Measurements from ENCODE around the gene KHDRBS2.

The KHDRBS2 gene

DNA sequence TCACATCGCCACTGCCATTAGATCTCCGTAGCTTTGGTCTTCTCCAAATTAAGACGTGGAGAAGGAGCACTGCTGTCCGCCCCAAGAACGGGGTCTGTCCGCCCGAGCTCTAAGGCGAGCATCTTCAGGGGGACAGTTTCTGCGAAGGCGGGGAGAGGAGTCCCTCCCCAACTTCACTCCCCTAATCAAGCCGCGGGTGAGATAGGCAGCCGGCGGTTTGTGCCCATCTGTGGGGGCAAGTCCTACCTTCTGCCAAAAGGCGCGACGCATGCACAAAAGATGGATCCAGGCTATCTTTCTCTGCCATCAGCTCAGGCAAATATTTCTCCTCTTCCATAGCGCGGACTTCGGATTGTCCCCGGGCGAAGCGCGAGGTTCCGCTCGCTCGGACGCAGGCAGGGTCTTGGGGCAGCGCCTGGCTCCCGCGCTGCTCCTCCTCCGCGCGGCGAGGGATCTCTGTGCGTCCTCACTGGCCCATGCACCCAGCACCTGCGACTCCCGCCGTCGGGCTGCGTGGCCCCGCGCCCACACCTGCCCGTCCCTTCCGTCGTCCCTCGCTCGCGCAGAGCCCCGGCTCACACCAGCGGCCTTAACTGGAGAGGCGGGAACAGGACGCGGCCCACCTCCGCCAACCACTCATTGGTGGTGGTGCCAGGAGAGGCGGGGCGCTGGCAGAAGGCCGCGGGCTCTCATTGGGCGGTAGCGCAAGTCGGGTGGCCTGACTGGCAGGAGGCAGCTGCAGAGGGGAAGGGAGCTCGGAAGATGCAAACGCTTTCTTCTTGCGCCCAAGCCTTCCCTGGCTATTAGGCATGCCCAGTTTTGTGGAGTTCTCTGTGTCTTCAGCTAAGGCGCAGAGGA lies at the start of gene KHDRBS2:
TSS of gene KHDRBS2 (minus strand) at position 614 of the 858 bp plus-strand sequence.
- Histone ChIP-seq H3K4me3 (ENCODE audit: low read length) (no peak within 1 kb of the TSS), H3K36me3 (ENCODE audit: control insufficient read depth, insufficient read depth, low read length) (no peaks in the 10 kb centered on the region), H3K9me3 (ENCODE audit: control insufficient read depth, low read length) (no peaks in the 10 kb centered on the region), H3K4me1 (ENCODE audit: control insufficient read depth, insufficient read depth, low read length) (no peaks in the 10 kb centered on the region), H3K9ac (ENCODE audit: low read length) (no peak within 1 kb of the TSS), H3K27me3 (ENCODE audit: control insufficient read depth, insufficient read depth, low read length) (peaks cover 8% of the 10 kb centered on the region)

DNA sequence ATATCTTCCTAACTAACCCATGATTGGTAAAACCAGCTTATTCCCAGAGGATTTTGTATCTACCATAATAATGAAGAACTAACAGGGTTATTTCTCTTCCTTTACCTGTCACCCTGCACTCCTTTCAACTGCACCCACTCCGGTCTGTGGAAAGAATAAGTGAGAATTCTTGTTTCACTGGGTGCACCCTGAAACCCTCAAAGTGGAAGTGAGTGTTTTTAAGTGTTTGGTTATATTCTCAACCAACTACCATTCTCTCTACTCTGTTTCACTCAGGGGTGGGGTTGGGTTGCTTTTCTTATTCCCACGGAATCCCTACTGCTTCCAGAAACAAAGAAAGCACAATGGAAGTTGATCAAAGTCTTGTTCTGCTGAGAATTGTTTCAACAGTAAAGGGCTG lies 42.6 kb upstream of the KHDRBS2 start:
- H3K36me3 ChIP-seq (ENCODE audit: control insufficient read depth, insufficient read depth, low read length): no peaks in the 10 kb centered on the region

DNA sequence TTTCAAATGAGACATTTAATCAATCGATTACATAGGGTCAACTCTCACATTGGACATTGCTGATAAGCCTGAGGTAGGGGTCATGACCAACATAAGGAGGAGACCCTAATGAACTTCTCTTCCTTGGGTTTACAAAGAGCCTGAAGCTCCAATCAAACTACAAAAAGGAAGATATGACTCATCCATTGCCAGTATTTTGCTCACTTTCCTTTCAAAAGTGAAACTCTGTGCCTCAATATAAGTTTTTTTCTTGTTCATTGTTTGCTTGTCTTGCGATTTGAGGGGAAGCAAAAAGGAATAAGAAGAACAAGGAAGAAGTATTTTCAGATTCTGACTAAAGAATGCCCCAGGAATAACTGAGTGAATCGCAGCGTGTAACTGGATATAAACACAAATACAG lies 38.8 kb upstream of the KHDRBS2 start:
- no peaks in the 10 kb centered on the region for H3K9me3 ChIP-seq (ENCODE audit: control insufficient read depth, low read length)
- H3K27me3 ChIP-seq (ENCODE audit: control insufficient read depth, insufficient read depth, low read length): no peaks in the 10 kb centered on the region
- no peak overlapping the region for H3K4me3 ChIP-seq (ENCODE audit: low read length)
- H3K9ac ChIP-seq (ENCODE audit: low read length): no peak overlapping the region
- H3K4me1 ChIP-seq (ENCODE audit: control insufficient read depth, insufficient read depth, low read length): no peaks in the 10 kb centered on the region
- no peaks in the 10 kb centered on the region for H3K36me3 ChIP-seq (ENCODE audit: control insufficient read depth, insufficient read depth, low read length)

More for the DNA sequence above, 42.6 kb upstream of the KHDRBS2 start:
- Histone ChIP-seq H3K9me3 (ENCODE audit: control insufficient read depth, low read length) (no peaks in the 10 kb centered on the region), H3K9ac (ENCODE audit: low read length) (no peak overlapping the region), H3K27me3 (ENCODE audit: control insufficient read depth, insufficient read depth, low read length) (no peaks in the 10 kb centered on the region), H3K4me1 (ENCODE audit: control insufficient read depth, insufficient read depth, low read length) (no peaks in the 10 kb centered on the region), H3K4me3 (ENCODE audit: low read length) (no peak overlapping the region)

DNA sequence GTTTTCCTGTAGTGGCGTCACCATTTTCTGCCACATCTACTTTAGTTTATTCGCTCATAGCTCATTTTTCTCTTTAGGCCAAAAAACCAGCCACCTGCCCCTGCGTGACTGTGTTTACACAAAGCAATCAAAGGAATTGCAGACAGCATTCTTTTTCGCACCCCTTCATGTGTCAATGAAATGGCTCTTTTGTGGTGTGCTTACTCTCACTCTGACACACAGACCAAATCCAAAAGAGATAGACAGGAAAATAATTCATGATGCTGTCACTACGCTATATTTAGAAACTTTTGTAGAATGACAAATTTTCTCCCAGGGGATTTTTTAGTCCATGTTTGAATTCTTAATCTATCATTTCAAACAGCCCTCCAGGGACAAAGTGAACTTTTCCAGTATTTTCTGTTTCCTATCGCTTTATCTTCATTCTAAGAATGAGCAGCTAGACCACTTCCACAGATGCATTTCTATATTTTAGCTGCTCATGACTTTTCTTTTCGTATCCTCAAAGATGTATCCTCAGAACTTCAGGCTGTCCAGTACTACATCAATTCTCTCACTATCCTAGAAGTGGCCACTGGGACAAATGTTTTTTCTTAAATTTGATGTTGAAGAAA lies 37.9 kb upstream of the KHDRBS2 start:
- no peaks in the 10 kb centered on the region for H3K36me3 ChIP-seq (ENCODE audit: control insufficient read depth, insufficient read depth, low read length)
- H3K27me3 ChIP-seq (ENCODE audit: control insufficient read depth, insufficient read depth, low read length): no peaks in the 10 kb centered on the region
- H3K4me1 ChIP-seq (ENCODE audit: control insufficient read depth, insufficient read depth, low read length): no peaks in the 10 kb centered on the region
- H3K9me3 ChIP-seq (ENCODE audit: control insufficient read depth, low read length): no peaks in the 10 kb centered on the region
- H3K4me3 ChIP-seq (ENCODE audit: low read length): no peak overlapping the region
- H3K9ac ChIP-seq (ENCODE audit: low read length): no peak overlapping the region

DNA sequence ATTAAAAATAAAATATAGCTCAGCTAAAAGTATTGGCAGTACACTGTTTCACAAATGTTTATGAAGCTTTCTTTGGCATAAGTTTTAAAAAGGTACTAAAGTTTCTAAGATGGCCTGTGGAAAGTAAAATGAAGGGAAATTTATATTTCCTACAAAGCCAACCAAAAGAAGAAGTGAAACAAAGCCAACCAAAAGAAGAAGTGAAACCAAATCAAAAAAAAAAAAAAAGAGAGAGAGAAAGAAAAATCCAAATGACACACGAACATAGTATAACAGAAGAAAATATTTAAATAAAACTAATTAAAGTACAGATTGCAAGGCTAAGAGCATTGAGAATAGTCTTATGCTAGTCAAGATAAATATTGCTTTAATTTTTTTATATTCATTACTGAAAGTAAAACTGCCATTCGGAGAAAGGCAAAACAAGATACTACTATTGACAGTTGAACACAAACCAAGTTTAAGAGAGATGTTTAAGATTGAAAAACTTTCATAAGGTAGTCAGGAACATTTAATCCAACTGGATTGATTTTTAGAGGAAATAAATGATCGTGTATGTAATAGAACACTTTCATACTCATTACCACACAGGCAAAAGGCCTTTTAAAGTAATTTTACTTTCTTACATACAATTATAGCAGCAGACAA lies 12.8 kb upstream of the KHDRBS2 start:
- no peaks in the 10 kb centered on the region for H3K27me3 ChIP-seq (ENCODE audit: control insufficient read depth, insufficient read depth, low read length)
- no peak overlapping the region for H3K4me3 ChIP-seq (ENCODE audit: low read length)
- no peaks in the 10 kb centered on the region for H3K4me1 ChIP-seq (ENCODE audit: control insufficient read depth, insufficient read depth, low read length)
- H3K9me3 ChIP-seq (ENCODE audit: control insufficient read depth, low read length): no peaks in the 10 kb centered on the region
- H3K9ac ChIP-seq (ENCODE audit: low read length): no peak overlapping the region
- H3K36me3 ChIP-seq (ENCODE audit: control insufficient read depth, insufficient read depth, low read length): no peaks in the 10 kb centered on the region

DNA sequence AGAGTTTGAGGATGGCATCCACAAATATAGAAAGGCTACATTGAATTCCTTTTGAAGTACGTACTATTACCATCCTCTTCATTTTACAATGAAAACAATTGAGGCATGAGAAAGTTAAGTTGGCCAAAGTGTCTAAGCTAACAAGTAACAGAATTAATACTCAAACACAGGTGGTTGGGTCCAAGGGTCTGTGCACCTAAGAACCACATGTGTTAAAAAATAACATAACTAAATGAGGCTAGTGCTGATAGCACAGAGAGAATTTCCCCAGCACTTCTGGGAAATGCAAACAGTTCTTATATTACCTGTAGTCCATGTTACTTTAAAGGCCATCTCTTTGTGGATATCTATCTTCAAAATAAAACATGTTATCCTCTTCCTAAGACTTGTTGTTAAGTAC lies 10.5 kb upstream of the KHDRBS2 start:
- Histone ChIP-seq H3K4me3 (ENCODE audit: low read length) (no peak overlapping the region), H3K9ac (ENCODE audit: low read length) (no peak overlapping the region), H3K4me1 (ENCODE audit: control insufficient read depth, insufficient read depth, low read length) (no peaks in the 10 kb centered on the region), H3K27me3 (ENCODE audit: control insufficient read depth, insufficient read depth, low read length) (no peaks in the 10 kb centered on the region), H3K36me3 (ENCODE audit: control insufficient read depth, insufficient read depth, low read length) (no peaks in the 10 kb centered on the region), H3K9me3 (ENCODE audit: control insufficient read depth, low read length) (no peaks in the 10 kb centered on the region)

DNA sequence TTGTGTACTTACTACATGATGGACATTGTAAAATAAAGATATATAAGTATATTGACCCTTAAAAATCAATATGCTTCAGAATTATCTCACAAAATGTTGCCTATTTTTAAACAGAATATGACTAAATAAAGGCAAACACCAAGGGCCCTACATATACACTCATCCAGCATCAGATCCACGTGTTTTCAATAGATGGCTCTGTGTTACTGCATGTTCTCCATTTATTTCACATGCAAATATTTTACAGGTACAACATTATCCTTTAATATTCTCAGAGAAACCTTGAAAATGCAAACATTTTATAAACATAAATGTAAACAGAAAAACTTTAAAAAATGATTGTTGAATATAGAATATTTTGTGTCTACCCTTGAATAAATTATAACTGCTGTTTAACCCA lies 2.9 kb upstream of the KHDRBS2 start:
- Histone ChIP-seq H3K4me1 (ENCODE audit: control insufficient read depth, insufficient read depth, low read length) (no peaks in the 10 kb centered on the region), H3K9ac (ENCODE audit: low read length) (no peak overlapping the region), H3K9me3 (ENCODE audit: control insufficient read depth, low read length) (no peaks in the 10 kb centered on the region), H3K27me3 (ENCODE audit: control insufficient read depth, insufficient read depth, low read length) (peaks cover 8% of the 10 kb centered on the region), H3K4me3 (ENCODE audit: low read length) (no peak overlapping the region), H3K36me3 (ENCODE audit: control insufficient read depth, insufficient read depth, low read length) (no peaks in the 10 kb centered on the region)

DNA sequence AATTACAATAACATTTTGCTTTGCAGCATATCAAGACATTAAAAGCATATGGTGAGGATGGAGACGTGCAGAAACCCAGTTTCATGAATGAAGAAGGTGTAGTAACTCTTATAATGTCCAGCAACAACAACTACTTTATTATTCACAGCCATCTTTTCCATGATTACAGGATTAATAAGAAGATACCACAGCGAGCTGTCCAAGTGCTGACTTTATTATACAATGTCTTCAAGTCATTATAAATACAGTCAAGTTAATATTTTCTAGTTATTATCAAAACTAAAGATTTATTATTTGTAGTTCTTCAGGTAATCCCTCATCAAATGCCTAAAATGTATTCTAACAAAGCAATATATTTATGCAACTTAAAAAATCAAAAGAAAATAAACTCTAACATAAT lies 2.5 kb upstream of the KHDRBS2 start:
- Histone ChIP-seq H3K9me3 (ENCODE audit: control insufficient read depth, low read length) (no peaks in the 10 kb centered on the region), H3K36me3 (ENCODE audit: control insufficient read depth, insufficient read depth, low read length) (no peaks in the 10 kb centered on the region), H3K4me3 (ENCODE audit: low read length) (no peak overlapping the region), H3K9ac (ENCODE audit: low read length) (no peak overlapping the region), H3K4me1 (ENCODE audit: control insufficient read depth, insufficient read depth, low read length) (no peaks in the 10 kb centered on the region), H3K27me3 (ENCODE audit: control insufficient read depth, insufficient read depth, low read length) (peaks cover 8% of the 10 kb centered on the region)

DNA sequence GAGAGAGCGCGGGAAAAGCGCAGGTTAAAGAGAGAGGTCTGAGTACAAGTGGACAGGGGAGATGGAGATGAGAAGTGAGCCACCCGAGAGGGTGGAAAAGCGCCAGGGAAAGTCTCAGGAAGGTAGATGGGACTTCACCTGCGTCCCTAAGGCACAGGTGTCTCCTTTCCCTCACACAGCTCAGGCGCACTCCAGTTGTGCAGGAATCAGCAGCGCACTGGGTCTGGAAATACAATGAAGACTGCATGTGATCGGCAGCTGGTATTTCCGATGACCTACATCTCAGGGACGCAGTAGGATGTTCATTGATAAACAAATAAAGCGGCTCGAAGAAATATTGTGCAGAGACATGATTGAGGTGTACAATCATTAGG lies 432 bp upstream of the KHDRBS2 start:
- Histone ChIP-seq H3K4me1 (ENCODE audit: control insufficient read depth, insufficient read depth, low read length) (no peaks in the 10 kb centered on the region), H3K4me3 (ENCODE audit: low read length) (no peak overlapping the region), H3K9me3 (ENCODE audit: control insufficient read depth, low read length) (no peaks in the 10 kb centered on the region), H3K27me3 (ENCODE audit: control insufficient read depth, insufficient read depth, low read length) (peaks cover 8% of the 10 kb centered on the region), H3K9ac (ENCODE audit: low read length) (no peak overlapping the region), H3K36me3 (ENCODE audit: control insufficient read depth, insufficient read depth, low read length) (no peaks in the 10 kb centered on the region)

DNA sequence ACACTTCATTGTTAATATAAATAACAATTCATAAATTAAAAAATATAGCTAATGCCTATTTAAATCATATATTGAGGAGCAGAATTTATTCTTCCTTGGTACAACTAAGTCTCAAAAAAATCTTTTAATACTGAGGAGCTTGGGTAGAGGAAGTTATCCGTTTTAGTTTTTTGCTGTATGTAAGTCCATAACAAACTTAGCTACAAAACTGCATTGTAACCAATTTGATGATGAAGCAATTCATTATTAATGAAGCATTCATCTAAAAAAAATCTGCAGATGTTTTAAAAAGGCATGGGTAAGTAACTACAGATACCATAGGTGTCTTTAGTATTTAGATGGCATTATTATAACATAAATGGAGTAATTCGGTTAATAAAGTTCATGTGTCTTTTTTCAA lies 1.3 kb downstream of the KHDRBS2 start:
- Histone ChIP-seq H3K4me3 (ENCODE audit: low read length) (no peak overlapping the region), H3K9me3 (ENCODE audit: control insufficient read depth, low read length) (no peaks in the 10 kb centered on the region), H3K27me3 (ENCODE audit: control insufficient read depth, insufficient read depth, low read length) (peaks cover 8% of the 10 kb centered on the region), H3K9ac (ENCODE audit: low read length) (no peak overlapping the region), H3K4me1 (ENCODE audit: control insufficient read depth, insufficient read depth, low read length) (no peaks in the 10 kb centered on the region), H3K36me3 (ENCODE audit: control insufficient read depth, insufficient read depth, low read length) (no peaks in the 10 kb centered on the region)

DNA sequence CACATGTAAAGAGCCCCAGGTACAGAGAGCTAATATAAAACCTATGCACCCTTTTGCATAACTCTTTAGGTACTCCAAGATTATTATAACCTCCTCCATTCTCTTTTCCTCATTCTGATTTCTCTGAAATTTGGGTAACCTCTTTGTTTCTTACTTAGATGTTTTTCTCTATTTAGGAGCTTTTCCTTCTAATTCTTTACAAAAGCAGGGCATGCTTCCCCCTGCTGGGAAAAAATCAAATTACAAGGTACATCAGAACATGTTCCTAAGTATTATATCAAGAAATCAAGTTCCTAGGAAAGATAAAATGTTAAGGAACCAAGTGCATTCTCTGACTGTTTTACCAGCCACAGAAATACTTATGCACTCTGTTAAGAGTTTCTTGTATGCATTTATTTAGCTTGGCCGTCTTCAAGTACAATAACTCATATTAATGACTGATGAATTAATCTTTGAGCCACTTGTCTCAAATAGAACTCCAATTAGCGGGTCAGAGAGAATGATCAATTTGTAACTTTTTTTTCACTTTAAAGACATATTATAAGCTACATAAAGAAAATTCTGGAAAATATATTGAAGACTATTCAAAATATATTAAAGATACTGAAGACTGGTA lies 2.1 kb downstream of the KHDRBS2 start:
- H3K9me3 ChIP-seq (ENCODE audit: control insufficient read depth, low read length): no peaks in the 10 kb centered on the region
- H3K27me3 ChIP-seq (ENCODE audit: control insufficient read depth, insufficient read depth, low read length): peaks cover 8% of the 10 kb centered on the region
- no peak overlapping the region for H3K4me3 ChIP-seq (ENCODE audit: low read length)
- no peak overlapping the region for H3K9ac ChIP-seq (ENCODE audit: low read length)
- no peaks in the 10 kb centered on the region for H3K4me1 ChIP-seq (ENCODE audit: control insufficient read depth, insufficient read depth, low read length)
- H3K36me3 ChIP-seq (ENCODE audit: control insufficient read depth, insufficient read depth, low read length): no peaks in the 10 kb centered on the region

DNA sequence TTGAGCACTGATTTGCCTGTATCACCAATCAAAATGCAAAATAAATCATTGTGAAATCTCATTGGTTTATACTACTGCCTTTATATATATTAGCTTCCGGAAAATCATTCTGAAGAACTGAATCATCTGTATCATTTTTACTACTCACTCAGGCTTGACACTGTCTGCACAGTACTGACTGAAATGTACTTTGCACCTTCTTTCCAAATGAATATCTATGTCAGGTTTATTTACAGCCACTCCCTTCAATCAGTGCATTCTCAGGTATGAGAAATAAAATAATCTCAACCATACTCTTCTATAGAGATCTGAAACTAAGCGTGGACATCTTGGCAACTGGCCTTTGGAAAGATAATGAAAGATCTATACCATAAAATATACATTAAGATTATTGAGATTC lies 2.7 kb downstream of the KHDRBS2 start:
- Histone ChIP-seq H3K4me1 (ENCODE audit: control insufficient read depth, insufficient read depth, low read length) (no peaks in the 10 kb centered on the region), H3K4me3 (ENCODE audit: low read length) (no peak overlapping the region), H3K9me3 (ENCODE audit: control insufficient read depth, low read length) (no peaks in the 10 kb centered on the region), H3K36me3 (ENCODE audit: control insufficient read depth, insufficient read depth, low read length) (no peaks in the 10 kb centered on the region), H3K27me3 (ENCODE audit: control insufficient read depth, insufficient read depth, low read length) (peaks cover 8% of the 10 kb centered on the region), H3K9ac (ENCODE audit: low read length) (no peak overlapping the region)

Measured in mucosa of stomach (tissue), 1 donor.